Endothelial cell of umbilical vein (primary cell): ENCODE measurements around the gene SEMA3G.

Experiments
- EZH2 ChIP-seq: IDR thresholded peaks from 2 replicates; pipeline ENCODE4 v1.6.1; 2012; ENCODE audit warnings: borderline replicate concordance, low read depth, mild to moderate bottlenecking, moderate library complexity, low read length, inconsistent platforms; ENCODE audit not compliant: severe bottlenecking
- FOS ChIP-seq: IDR thresholded peaks from 2 replicates; pipeline ENCODE4 v1.6.1; 2011; ENCODE audit warnings: mild to moderate bottlenecking, low read length, moderate library complexity, borderline replicate concordance; ENCODE audit not compliant: insufficient read depth
- JUN ChIP-seq: IDR thresholded peaks from 2 replicates; pipeline ENCODE4 v1.6.1; 2011; ENCODE audit warnings: borderline replicate concordance, low read depth; ENCODE audit not compliant: insufficient read length, insufficient read depth
- MYC ChIP-seq: IDR thresholded peaks from one replicate; pipeline ENCODE4 v1.6.1; 2011; ENCODE audit warnings: mild to moderate bottlenecking, low read depth, low read length
- POLR2A ChIP-seq: IDR thresholded peaks from 2 replicates; pipeline ENCODE4 v1.6.1; 2012; ENCODE audit warnings: low read depth, mild to moderate bottlenecking, control low read depth, low read length
- POLR2AphosphoS5 ChIP-seq: IDR thresholded peaks from 2 replicates; pipeline ENCODE4 v1.6.1; 2012; ENCODE audit warnings: low read depth, mild to moderate bottlenecking, control low read depth, low read length, moderate library complexity; ENCODE audit not compliant: insufficient read depth
- TF ChIP-seq, protein P1 (sequence below), 2 donors: IDR thresholded peaks; 1 replicate in 1 of 2; 2 replicates in 1 of 2; pipeline ENCODE4 v1.5.1; 2011; ENCODE audit warnings: low read length in 2 of 2, mild to moderate bottlenecking in 2 of 2, moderate library complexity in 2 of 2, control low read depth in 1 of 2, inconsistent platforms in 1 of 2, low read depth in 1 of 2; ENCODE audit not compliant: insufficient read depth in 1 of 2; ENCODE audit errors: extremely low read depth in 1 of 2
- TF ChIP-seq, protein P2 (sequence below): IDR thresholded peaks from 2 replicates; pipeline ENCODE4 v1.6.1; 2011; ENCODE audit not compliant: insufficient read depth, insufficient read length

DNA sequence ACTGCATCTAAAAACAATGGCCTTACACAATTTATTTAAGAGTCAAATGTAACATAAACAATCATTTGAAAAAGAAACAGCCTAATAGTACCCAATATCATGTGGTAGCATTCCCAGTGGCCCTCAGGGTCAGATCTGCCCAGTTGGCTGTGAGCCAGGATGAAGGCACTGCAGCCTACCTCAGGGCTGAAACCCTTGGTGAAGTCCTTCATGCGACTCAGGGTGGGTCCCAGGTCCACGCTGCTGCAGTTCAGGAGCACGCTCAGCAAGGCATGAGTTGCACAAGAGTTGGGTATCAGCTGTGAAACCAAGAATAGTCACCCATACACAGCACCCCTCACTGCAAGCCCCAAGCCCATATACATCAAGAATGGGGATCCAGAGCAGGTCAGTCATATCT is 37.1 kb downstream of the SEMA3G start:
- TF ChIP-seq POLR2A (no peak), POLR2AphosphoS5 (no peak), EZH2 (no peak), MYC (no peak), JUN (no peak), FOS (no peak)
- TF ChIP-seq, protein P1, sequence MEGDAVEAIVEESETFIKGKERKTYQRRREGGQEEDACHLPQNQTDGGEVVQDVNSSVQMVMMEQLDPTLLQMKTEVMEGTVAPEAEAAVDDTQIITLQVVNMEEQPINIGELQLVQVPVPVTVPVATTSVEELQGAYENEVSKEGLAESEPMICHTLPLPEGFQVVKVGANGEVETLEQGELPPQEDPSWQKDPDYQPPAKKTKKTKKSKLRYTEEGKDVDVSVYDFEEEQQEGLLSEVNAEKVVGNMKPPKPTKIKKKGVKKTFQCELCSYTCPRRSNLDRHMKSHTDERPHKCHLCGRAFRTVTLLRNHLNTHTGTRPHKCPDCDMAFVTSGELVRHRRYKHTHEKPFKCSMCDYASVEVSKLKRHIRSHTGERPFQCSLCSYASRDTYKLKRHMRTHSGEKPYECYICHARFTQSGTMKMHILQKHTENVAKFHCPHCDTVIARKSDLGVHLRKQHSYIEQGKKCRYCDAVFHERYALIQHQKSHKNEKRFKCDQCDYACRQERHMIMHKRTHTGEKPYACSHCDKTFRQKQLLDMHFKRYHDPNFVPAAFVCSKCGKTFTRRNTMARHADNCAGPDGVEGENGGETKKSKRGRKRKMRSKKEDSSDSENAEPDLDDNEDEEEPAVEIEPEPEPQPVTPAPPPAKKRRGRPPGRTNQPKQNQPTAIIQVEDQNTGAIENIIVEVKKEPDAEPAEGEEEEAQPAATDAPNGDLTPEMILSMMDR (IDR thresholded peaks at IDR 0.05; ENCODE audit: extremely low read depth in 1 of 2, insufficient read depth in 1 of 2, low read depth in 1 of 2, low read length in 2 of 2) = no peak
- TF ChIP-seq, protein P2, sequence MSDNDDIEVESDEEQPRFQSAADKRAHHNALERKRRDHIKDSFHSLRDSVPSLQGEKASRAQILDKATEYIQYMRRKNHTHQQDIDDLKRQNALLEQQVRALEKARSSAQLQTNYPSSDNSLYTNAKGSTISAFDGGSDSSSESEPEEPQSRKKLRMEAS = no peak
